ENCODE results near the gene PPP1R3D.
A peak's percentile ranks its signal among the peaks of the same experiment; 100 is the strongest.

Gene PPP1R3D

GRCh38 chr20:59942245-59942644 is 2.1 kb upstream of the PPP1R3D start:
- TF ChIP-seq ZNF560 (tag by site-specific recombination; IDR thresholded peaks at IDR 0.05; ENCODE audit: borderline replicate concordance) (no peak), ZNF548 (tag by site-specific recombination; IDR thresholded peaks at IDR 0.05) (no peak), FEZF1 (tag by site-specific recombination; IDR thresholded peaks at IDR 0.05) (no peak)
- H3K9me3 ChIP-seq (ENCODE audit: control insufficient read depth, insufficient read depth, low read depth, low read length), result no peaks in the 10 kb centered on the region
- H3K27ac ChIP-seq (ENCODE audit: extremely low read depth, low read depth, low read length), result no peak overlapping the region
- no peak overlapping the region for H3K4me3 ChIP-seq (ENCODE audit: low read depth, low read length)
- peaks cover 14 to 35% of the 10 kb centered on the region in 2 experiments for H3K36me3 ChIP-seq (ENCODE audit: control insufficient read depth in 2 of 2, insufficient read depth in 1 of 2, low read length in 2 of 2)
- POLR2A ChIA-PET, result no interaction called here
- H3K4me1 ChIP-seq (ENCODE audit: control insufficient read depth, insufficient read depth, low read length), result peaks cover 19% of the 10 kb centered on the region
- CTCF ChIA-PET, result no interaction called here

GRCh38 chr20:59940956-59941294 is 820 bp upstream of the PPP1R3D start:
- ChIA-PET CTCF (interaction anchor here (0.8 to 1.6 kb wide), 5 partner anchors 12 to 270 kb away, joined by 3 to 8 read pairs (median 4); no protein-coding TSS in a partner anchor), POLR2A (interaction anchor here (0.8 to 2.8 kb wide), 9 partner anchors 9 to 160 kb away, joined by 3 to 8 read pairs (median 4); no protein-coding TSS in a partner anchor)
- TF ChIP-seq ZSCAN30 (tag by site-specific recombination; IDR thresholded peaks at IDR 0.05), result no peak
- peak; percentile 44; the same call in 1 of the 2 replicates for TF ChIP-seq ZNF513 (tag by site-specific recombination; IDR thresholded peaks at IDR 0.05)
- TF ChIP-seq ZIC2 (tag by site-specific recombination; IDR thresholded peaks at IDR 0.05), result no peak
- TF ChIP-seq ZNF132 (tag by site-specific recombination; IDR thresholded peaks at IDR 0.05; ENCODE audit: borderline replicate concordance), result no peak
- 0 out of 2 replicates have a peak, but pooled peaks have one; percentile 28 for TF ChIP-seq PRDM1 (tag by site-specific recombination; IDR thresholded peaks at IDR 0.05)
- no peak for TF ChIP-seq ZEB2 (tag by site-specific recombination; IDR thresholded peaks at IDR 0.05)
- no peak for TF ChIP-seq ZNF140 (tag by site-specific recombination; IDR thresholded peaks at IDR 0.05)
- TF ChIP-seq ZBTB20 (tag by site-specific recombination; IDR thresholded peaks at IDR 0.05), result peak; percentile 48
- TF ChIP-seq ZNF341 (tag by site-specific recombination; IDR thresholded peaks at IDR 0.05; ENCODE audit: low read depth), result 0 out of 2 replicates have a peak, but pooled peaks have one; percentile 9
- 0 out of 2 replicates have a peak, but pooled peaks have one; percentile 2 for TF ChIP-seq ZNF558 (tag by site-specific recombination; IDR thresholded peaks at IDR 0.05)
- Histone ChIP-seq H3K36me3 (ENCODE audit: control insufficient read depth in 2 of 2, insufficient read depth in 1 of 2, low read length in 2 of 2) (peaks cover 14 to 35% of the 10 kb centered on the region in 2 experiments; a peak in 2 of 3 replicates), H3K9me3 (ENCODE audit: control insufficient read depth, insufficient read depth, low read depth, low read length) (no peaks in the 10 kb centered on the region), H3K4me3 (ENCODE audit: low read depth, low read length) (peak overlapping the region; percentile 50), H3K27ac (ENCODE audit: extremely low read depth, low read depth, low read length) (peak overlapping the region; percentile 93), H3K4me1 (ENCODE audit: control insufficient read depth, insufficient read depth, low read length) (peaks cover 16% of the 10 kb centered on the region)

- Histone ChIP-seq H3K4me3 (ENCODE audit: low read depth, low read length) (peak overlapping the region; percentile 50), H3K9me3 (ENCODE audit: control insufficient read depth, insufficient read depth, low read depth, low read length) (no peaks in the 10 kb centered on the region), H3K4me1 (ENCODE audit: control insufficient read depth, insufficient read depth, low read length) (peaks cover 12% of the 10 kb centered on the region), H3K36me3 (ENCODE audit: control insufficient read depth in 2 of 2, insufficient read depth in 1 of 2, low read length in 2 of 2) (peaks cover 14 to 28% of the 10 kb centered on the region in 2 experiments; a peak in 2 of 3 replicates), H3K27ac (ENCODE audit: extremely low read depth, low read depth, low read length) (peak overlapping the region; percentile 93; the same call in 1 of the 2 replicates)
- ChIA-PET CTCF (interaction anchor here (0.6 to 1.6 kb wide), 6 partner anchors 10 to 1067 kb away, joined by 3 to 8 read pairs (median 4); no protein-coding TSS in a partner anchor), POLR2A (interaction anchor here (0.7 to 2.8 kb wide), 12 partner anchors 10 to 159 kb away, joined by 3 to 8 read pairs (median 4); partner anchors contain the start of gene CDH26)
- TF ChIP-seq ZBTB10 (tag by site-specific recombination; IDR thresholded peaks at IDR 0.05) (peak; percentile 22; the same call in 1 of the 2 replicates), ZBTB21 (tag by site-specific recombination; IDR thresholded peaks at IDR 0.05) (no peak)
Observed at GRCh38 chr20:59939879-59940128, 301 bp downstream of the PPP1R3D start.
